NCI-H2171 treated with DMSO at 0.1 percent for 48 hours (cell line): Measurements from ENCODE around the gene SPTBN1.

Experiments used
- DNase-seq: peaks from one replicate; lab custom pipeline; 2025; lab: John Stamatoyannopoulos, UW

The SPTBN1 gene

GRCh38 chr2:54455563-54456361 lies at the start of gene SPTBN1:
TSS of gene SPTBN1 (plus strand) at chr2:54456327. CDS start at chr2:54526419, 70,092 bp downstream.
- peak; percentile 77 for DNase-seq

GRCh38 chr2:54407693-54408092 lies 48.4 kb upstream of the SPTBN1 start:
- DNase-seq: no peak

GRCh38 chr2:54408288-54408687 lies 47.8 kb upstream of the SPTBN1 start:
- no peak for DNase-seq

GRCh38 chr2:54409752-54410151 lies 46.4 kb upstream of the SPTBN1 start:
- DNase-seq: no peak

- no peak for DNase-seq
These were observed 44.2 kb upstream of the SPTBN1 start for GRCh38 chr2:54411801-54412354.

- DNase-seq: no peak
These were observed 39.8 kb upstream of the SPTBN1 start for GRCh38 chr2:54416166-54416813.

GRCh38 chr2:54416938-54417337 lies 39.2 kb upstream of the SPTBN1 start:
- DNase-seq: no peak

DNA sequence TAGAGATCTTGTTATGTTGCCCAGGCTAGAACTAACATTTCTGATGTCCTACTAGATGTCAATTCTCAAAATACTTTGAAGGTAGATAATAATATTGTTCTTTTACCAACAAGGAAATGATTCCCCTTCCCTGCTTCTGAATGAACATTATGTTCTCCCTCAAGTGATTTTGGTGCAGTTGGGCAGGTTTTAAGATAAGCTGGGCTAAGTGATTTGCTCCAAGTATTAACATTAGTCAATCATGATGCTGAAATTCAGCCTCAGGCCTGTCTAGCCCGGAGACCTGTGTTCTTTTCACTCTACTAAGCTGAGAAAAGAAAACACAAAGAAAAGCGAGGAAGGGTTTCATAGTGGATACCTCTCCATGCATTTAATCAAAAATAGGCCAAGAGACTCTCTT lies 38.5 kb upstream of the SPTBN1 start:
- DNase-seq: no peak

DNA sequence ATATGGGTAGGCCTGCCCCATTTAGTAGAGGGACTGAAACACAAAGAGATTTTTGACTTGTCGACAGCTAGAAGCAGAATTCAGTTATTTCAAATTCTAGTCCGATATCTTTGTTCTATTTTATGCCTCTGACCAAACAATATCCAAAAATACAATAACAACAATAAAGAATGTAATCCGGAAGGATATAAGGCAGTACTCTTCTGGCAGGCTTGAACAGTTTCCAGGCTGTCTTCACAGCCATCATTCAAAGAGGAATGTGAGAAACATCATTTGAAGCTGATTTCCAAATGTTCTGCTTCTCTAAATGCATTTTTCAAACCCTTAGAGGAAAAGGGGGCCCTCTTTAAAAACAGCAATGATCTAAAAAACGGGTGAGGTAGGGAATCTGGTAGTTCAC lies 36.7 kb upstream of the SPTBN1 start:
- no peak for DNase-seq

DNA sequence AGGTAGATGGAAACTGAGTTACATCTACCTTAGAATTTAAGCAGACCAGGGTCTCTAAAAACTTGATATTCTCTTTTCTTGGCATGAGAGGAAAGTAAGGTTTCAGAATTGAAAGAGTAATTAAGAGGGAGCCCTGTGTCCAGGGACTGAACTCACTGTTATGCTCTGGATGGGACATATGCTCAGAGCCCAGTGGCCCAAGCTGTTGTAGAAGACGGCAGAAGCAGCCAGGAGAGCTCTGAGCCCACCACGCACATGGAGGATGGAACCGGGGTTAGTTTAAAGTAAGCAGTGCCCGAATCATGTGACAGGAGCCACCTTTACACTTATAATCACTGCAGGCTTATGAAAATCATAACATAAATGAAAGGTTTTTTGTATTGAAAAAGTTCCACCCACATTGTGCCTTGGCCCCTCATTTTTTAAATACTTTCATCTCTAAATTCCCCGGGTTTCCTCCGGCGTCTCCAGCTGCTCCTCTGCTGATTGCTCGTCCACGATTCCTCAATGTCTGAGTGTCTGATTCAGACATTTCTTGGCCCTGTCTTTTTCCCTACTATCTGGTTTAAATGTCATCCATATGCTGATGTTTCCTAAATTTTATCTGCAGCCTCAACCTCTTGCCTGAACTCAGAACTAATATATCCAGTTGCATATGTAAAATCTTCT lies 36.1 kb upstream of the SPTBN1 start:
- DNase-seq: no peak

DNA sequence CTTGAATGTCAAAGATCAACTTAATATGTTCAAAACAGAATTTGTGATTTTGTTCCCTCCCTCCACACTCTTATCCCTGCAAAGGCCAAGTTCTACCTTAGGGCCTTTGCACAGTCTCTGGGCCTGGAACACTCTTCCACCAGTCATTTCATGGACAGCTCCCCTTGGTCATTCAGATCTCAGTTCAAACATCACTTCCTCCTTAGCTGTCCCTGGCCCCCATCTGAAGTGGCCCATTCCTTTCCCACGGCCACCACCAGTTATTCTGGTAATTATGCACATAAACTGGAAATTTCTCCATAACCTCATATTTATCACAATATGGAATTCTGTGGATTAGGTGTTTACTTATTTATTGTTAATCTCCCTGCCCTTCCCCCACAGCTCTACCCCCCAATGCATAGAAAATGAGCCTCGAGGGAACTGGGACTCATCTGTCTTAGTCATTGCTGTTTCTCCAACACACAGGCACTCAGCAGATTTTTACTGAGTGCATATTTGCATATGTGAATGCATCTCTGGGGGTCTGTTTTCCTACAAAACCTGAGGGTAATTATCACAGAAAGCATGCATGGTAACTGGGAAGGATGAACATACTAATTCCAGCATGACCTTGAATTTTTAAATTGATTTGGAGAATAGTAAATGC lies 35.5 kb upstream of the SPTBN1 start:
- no peak for DNase-seq

DNA sequence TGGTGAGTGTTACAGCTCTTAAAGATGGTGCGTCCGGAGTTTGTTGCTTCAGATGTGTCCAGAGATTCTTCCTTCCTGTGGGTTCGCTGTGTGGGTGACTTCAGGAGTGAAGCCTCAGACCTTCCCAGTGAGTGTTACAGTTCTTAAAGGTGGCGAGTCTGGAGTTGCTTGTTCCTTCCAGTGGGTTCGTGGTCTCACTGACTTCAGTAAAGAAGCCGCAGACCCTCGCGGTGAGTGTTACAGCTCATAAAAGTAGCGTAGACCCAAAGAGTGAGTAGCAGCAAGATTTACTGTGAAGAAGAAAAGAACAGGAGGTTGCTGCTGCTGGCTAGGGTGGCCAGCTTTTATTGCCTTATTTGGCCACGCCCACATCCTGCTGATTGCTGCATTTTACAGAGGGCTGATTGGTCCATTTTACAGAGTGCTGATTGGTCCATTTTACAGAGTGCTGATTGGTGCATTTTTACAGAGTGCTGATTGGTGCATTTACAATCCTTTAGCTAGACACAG lies 34.0 kb upstream of the SPTBN1 start:
- DNase-seq: no peak

DNA sequence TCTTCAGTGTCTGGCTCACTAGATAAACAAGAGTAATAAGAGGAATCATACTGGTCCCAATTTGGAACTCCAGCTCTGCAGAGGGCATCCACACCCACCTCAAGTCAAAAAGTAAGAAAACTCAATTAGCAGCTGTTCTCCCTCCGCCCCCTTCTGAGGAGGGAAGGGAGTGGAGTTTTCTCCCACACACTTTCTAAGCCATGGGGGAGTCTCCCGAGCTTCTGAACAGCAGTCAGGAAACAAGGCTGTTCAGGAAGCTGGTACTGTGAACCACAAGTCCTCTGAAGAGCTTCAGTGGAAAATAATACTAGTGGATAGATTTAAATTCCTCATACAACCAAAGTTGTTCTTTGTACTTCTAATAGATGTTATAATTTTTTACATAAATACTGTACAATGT lies 32.9 kb upstream of the SPTBN1 start:
- no peak for DNase-seq

GRCh38 chr2:54424555-54425163 lies 31.5 kb upstream of the SPTBN1 start:
- no peak for DNase-seq

DNA sequence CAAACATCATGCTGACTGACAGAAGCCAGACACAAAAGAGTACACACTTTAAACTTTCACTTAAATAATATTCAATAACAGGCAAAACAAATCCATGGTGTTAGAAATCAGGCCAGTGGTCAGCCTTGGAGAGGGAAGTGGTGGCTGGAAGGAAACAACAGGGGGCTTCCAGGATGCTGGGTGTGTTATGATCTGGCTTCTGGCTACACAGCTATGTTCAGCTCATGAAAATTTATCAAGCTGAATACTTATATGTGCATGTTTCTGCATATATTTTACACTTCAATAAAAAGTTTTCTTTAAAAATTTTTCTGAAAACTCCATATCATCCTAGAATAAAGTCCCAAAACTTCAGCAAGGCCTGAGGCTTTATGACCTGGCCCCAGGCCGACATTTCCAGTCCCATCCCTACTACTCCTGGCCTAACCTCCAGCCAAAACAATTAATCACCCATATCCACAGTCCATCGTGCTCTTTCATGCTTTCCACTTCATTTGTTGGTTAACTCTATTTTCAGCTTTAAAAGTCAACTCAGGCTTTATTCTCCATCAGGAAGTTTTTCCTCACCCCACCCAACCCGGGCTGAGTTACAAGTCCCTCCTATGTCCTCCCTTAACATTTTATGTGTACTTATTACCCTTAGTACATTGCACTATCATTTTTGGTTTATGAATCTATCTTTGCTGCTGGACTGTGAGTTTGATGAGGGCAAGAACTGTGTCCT lies 27.9 kb upstream of the SPTBN1 start:
- DNase-seq: no peak

DNA sequence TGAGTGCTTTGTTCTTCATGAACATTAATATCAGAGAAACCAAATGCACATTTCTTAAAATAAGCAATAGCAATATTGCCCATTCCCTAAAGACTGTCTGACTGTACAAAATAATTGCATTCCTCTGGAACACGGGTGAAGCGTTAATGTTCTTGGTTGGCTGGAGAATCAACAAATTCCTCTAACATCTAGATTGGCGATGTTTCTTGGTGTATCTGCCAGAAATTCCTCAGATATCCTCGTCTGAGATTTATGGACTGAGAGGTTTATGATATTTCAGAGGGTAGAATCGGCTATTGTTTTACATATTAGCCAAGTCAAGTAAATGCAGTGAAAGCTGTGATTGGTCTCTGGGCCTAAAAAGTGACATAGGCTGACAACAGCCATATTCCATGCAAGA lies 27.1 kb upstream of the SPTBN1 start:
- DNase-seq: no peak

DNA sequence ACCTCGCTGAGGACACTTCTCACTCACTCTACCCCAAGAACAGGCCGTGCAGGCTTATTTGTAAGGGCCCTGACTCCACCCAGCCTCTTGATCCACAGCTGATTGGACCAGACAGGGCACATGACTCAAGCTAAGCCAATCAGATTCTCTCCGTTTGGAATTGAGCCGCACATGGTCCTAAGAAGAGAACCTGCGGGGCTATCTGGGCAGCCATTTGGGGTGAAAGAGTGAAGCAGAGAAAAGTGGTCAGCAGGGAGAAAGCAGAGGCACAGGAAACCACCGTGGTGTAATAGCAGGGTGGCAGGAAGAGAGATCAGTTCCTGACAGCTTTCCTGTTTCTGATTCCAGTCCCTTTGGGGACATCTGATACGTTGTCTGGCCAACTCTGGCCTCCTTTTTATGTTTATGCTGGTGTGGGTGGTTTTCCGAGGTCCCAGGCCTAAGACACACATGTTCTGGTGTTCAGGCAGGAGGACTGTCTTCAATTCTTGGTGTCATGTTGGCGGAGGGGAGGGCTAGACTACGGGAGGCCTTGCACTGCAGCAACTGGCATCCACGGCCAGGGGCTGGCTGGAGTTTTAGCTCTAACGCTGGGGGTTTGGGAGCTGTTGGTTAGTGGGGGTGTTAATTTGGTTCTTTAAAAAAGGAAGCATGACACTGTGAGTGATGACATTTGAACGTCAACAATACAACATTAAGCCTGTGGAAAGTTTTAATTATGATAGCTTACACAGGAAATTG lies 26.1 kb upstream of the SPTBN1 start:
- DNase-seq: no peak

GRCh38 chr2:54430649-54431048 lies 25.5 kb upstream of the SPTBN1 start:
- no peak for DNase-seq

DNA sequence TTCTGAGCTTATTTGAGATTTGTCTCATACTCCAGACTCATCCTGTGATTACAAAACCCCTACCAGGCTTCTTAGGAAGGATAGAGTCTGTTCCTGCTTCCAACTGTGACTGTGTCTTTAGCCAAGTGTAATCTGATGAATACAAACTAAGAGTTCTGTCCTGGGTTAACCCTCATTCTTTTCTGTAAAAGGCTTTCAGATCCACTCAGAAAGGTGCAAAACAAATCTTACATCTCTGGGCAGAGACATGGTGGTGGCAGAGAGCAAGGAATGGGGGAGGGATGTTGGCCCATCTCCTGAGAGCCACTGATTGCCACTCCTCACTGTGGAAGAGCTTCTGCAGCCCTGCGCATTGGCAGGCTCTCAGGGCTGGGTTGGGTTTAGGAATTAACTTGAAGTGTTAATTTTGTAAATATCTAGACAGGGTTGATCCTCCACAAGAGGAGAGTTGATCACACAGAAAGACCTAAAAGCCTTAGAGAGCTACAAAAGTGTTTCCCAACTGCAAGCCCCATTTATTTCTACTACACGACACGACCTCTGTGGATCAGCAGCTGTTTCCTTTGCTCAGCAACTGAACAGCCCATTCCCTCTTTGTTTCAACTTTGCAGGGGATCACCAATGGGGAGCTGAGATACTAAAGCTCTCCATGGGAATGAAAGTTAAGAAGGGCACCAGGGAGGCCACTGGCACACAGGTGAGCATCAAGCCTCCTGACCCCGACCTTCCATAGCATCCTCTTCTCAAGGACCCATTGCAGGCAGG lies 23.7 kb upstream of the SPTBN1 start:
- DNase-seq: no peak
